Left ventricle myocardium superior (tissue), 1 donor: Measurements from ENCODE around the gene ZNF74. TPM values are rescaled to one million over a fixed set of nuclear protein-coding genes. Genes with fewer than 3 reads are reported as not detected.
"Not testable (repeated sequence)": the region's sequence is repeated elsewhere in the genome, so short reads cannot be mapped to it uniquely, and the experiment has no call there.

Experiments
- ATAC-seq: fragments of 200-7000 bp; cut with Tn5 transposase; one replicate; pipeline ENCODE4 v1.9.1; 2020; ENCODE audit warnings: mild to moderate bottlenecking, moderate library complexity
- DNase-seq: peaks from one replicate; pipeline ENCODE4 v3.0.0-alpha.2; 2020
- intact Hi-C: fragments of 100-400 bp; cut with micrococcal nuclease; formaldehyde crosslinking; loops from one replicate; pipeline ENCODE4 v1.11.0; 2022
- total RNA-seq: library from RNA; stranded (reverse); fragmentation: NEBNext Ultra II Directional; extraction: Animal tissue kit (Norgen Biotek cat#: 25700); gene quantifications from one replicate; pipeline ENCODE4 v1.2.1, GENCODE V29; 2021
- donor health status: DM: no; HTN: yes; CAD: no; lungs with severe emphysema.

The ZNF74 gene
- total RNA-seq, 1 donor from 2014 or later = 4.9 TPM

GRCh38 chr22:20395907-20396287 is 1.9 kb downstream of the ZNF74 start:
- intact Hi-C loops = no loop called here
- ATAC-seq (no peak), DNase-seq (no peak)

- DNase-seq = no peak
- intact Hi-C loops = no loop called here
- no peak for ATAC-seq
Measured at GRCh38 chr22:20396639-20397038, 2.7 kb downstream of the ZNF74 start.

GRCh38 chr22:20397498-20397897 is 3.5 kb downstream of the ZNF74 start:
- intact Hi-C loops = no loop called here
- no peak for ATAC-seq

GRCh38 chr22:20398420-20398819 is 4.5 kb downstream of the ZNF74 start:
- ATAC-seq (no peak), DNase-seq (no peak)
- intact Hi-C loops = no loop called here

More at GRCh38 chr22:20397498-20397897, 3.5 kb downstream of the ZNF74 start:
- DNase-seq = no peak

- intact Hi-C loops = no loop called here
- DNase-seq (no peak), ATAC-seq (no peak)
Measured at GRCh38 chr22:20399866-20400605, 6.1 kb downstream of the ZNF74 start.

DNA sequence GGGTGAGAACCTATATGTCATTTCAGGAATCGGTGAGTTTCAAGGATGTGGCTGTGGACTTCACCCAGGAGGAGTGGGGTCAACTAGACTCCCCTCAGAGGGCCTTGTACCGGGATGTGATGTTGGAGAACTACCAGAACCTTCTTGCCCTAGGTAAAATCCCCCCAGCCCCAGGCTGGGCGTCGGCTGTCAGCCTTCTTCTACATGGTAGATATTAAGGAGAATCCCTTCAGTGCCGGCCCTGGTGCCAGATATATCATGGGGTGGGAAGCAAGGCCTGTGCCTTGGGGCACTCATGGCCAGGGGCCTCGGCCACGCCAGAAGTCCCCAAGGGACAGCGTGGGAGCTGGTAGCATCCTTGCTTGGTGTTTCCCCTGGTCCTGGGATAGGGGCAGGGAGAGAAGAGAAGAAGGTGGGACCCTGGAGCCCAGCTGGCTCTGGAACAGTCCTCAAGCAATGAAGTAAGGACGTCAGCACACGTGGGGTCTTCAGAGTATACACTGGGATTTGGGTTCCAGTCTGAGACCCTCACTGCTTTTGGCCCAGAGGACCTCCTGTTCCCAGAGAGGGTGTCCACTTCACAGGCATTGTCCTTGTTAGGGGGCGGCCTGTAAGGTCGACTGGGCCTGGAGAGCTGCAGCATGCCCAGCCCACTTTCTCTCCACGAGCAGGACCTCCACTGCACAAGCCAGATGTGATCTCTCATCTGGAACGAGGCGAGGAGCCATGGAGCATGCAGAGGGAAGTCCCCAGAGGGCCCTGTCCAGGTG is 6.8 kb downstream of the ZNF74 start:
- intact Hi-C loops = no loop called here
- DNase-seq (no peak), ATAC-seq (no peak)

GRCh38 chr22:20401376-20402014 is 7.5 kb downstream of the ZNF74 start:
- ATAC-seq = no peak
- intact Hi-C loops = no loop called here
- DNase-seq = no peak

DNA sequence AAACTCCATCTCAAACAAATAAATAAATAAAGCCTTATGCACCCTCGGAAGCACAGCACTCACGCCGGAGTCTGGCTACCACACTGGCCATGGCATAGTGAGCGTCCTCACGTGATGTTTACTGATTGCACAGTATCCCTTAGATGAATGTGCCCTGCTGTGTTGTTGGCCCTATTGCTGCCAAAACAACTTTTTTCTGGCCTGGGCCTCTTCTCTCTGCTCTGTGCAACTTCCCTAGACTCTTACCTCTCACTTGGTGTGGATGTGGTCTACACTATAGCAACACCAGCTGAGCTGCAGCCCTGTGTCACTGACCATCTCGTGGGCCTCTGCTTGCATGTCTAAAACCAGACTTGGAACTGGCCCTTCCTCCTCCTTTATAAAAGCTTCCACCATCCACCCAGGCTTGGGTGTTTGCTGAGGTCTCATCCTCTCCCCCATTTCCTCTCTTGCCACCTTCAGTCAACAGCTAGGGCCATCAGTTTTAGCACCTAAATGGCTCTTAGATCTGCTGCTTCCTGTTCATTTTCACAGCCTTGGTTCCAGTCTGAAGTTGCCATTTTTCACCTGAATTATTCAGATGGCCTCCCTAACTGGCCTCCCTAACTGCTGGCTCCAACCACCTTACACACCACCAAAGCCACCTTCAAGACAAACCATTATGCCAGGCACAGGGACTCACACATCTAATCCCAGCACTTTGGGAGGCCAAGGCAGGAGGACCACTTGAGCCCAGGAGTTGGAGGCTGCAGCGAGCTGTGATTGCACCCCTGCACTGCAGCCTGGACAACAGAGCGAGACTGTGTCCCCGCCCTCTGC is 9.2 kb downstream of the ZNF74 start:
- ATAC-seq (no peak), DNase-seq (no peak)
- intact Hi-C loops = no loop called here

DNA sequence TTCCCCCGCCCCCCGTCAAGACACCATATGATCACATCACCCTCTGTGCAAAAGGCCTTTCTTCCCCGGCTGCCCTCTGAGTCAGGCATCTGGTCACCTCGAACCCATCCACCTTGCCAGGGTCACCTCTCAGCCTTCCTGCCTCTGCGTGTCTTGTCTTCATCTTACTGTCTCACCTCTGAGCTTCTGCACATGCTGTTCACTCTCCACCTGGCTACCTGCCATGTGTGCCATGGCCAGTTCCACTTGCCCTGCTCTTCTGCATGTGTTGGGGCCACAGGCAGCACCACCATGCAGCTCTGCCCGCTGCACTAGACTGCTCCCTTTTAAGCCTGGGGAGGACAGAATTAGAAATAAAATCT is 9.8 kb downstream of the ZNF74 start:
- no peak for DNase-seq
- no peak for ATAC-seq
- intact Hi-C loops = no loop called here

DNA sequence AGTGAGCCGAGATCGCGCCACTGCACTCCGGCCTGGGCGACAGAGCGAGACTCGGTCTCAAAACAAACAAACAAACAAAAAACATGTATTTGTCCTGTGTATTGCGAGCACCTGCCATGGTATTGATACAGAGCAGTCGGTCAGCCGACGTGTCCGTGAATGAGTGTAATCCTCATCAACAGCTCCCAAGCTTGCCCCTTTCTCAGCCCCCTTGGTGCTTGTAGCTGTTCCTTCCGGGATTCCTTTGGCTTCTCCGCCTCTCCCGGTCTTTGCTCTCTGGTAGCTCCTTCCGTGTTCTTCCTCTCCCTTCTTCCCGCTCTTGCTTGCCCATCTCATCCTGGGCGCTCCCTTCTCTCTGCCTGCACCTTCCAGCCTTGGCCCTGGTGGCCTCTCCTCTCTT is 10.9 kb downstream of the ZNF74 start:
- intact Hi-C loops = no loop called here
- no peak for ATAC-seq

GRCh38 chr22:20405291-20405930 is 11.5 kb downstream of the ZNF74 start:
- intact Hi-C loops = no loop called here
- no peak for DNase-seq
- ATAC-seq = no peak

More for the DNA sequence above, 10.9 kb downstream of the ZNF74 start:
- DNase-seq = no peak

- intact Hi-C loops = no loop called here
- DNase-seq (no peak), ATAC-seq (no peak)
Measured at GRCh38 chr22:20405931-20406685, 12.2 kb downstream of the ZNF74 start.

- intact Hi-C loops = no loop called here
- ATAC-seq (no peak), DNase-seq (no peak)
Measured at GRCh38 chr22:20406686-20407408, 12.9 kb downstream of the ZNF74 start.

DNA sequence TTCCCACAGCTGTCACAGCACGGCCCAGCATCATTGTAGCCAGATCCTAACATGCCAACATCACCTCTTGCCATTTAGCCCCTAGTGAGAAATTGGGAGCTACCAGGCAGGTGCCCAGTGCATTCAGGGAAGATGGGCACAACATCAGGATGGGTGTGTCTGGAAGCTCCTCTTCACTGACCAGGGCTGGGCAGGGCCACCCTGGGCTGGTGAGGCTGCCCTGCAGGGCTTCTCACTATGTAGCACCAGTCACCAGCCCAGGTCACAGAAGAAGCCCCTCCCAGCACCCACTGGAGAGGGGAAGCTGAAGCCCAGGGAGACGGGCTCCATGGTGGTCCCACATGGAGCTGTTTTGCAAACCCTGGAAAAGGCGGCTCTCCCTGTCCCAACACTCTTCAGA is 13.9 kb downstream of the ZNF74 start:
- no peak for ATAC-seq
- DNase-seq = no peak
- intact Hi-C loops = no loop called here

DNA sequence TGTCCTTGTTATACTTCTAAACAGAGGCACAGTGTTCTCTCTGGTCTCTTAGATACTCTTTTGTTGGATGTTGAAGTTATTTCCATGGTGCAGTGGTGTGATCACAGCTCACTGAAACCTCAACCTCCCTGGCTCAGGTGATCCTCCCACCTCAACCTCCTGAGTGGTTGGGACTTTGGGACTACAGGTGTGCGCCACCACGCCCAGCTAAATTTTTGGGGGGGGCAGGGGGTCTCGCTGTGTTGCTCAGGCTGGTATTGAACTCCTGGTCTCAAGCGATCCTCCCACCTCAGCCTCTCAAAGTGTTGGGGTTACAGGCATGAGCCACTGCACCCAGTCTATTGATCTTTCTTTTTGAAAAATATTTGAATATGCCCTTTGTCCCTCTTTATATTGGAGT is 14.9 kb downstream of the ZNF74 start:
- intact Hi-C loops = no loop called here
- DNase-seq = no peak
- no peak for ATAC-seq

DNA sequence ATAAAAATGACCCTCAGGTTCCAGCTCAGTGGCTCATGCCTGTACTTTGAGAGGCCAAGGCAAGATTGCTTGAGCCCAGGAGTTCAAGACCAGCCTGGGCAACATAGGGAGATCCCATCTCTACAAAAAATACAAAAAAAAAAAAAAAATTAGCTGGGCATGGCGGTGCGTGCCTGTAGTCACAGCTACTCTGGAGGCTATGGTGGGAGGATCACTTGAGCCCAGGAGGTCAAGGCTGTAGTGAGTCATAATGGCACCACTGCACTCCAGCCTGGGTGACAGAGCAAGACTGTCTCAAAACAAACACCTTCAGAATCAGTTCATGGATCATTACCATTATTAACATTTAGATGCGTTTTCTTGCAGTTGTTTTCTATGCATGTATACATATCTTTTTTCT is 15.4 kb downstream of the ZNF74 start:
- intact Hi-C loops, ATAC-seq, DNase-seq: not testable (repeated sequence)

DNA sequence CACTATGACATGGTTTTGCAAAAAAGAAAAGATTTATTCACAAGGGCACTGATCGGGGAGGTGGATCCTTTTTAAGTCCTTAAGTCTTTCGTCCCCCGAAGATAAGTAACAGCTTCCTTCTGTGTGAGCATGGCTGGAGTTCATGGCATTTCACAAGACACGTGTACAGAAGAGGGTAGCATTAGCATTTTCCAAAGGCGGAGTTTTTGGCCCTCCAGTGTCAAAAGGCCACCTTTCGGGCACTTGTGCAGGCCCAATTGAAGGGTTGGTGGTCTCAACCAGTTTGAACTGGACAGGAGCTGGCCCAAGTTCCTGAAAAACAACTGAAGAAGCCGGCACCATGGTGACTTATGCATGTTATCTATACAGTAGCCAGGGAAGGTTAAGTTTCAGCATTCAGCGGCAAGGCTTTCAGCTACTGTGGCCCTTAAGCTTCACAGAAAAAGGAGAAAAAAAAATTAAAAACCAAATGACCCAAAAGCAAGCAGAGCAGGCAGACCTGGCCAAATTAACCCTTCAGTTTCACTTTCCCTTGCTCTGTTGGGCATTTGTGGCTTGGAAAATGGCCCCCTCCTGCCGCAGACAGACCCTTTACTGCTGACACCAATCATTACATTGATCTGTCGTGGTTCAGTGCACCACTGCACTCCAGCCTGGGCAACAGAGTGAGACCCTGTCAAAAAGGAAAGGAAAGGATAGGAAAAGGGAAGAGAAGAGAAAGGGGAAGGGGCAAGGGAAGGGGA is 18.7 kb downstream of the ZNF74 start:
- intact Hi-C loops = no loop called here
- DNase-seq (no peak), ATAC-seq (no peak)
